HEK293 (cell line): ENCODE measurements around the gene EXD2.

Source experiments
- CTCF ChIA-PET: fragments of 350-600 bp; formaldehyde crosslinking; extraction: SDS; loops from one replicate; lab custom pipeline; 2021; ENCODE audit warnings: antibody characterized with exemption; lab: Yijun Ruan, JAX
- POLR2A ChIA-PET: fragments of 300-600 bp; formaldehyde crosslinking; extraction: SDS; loops from one replicate; lab custom pipeline; 2020; ENCODE audit warnings: antibody characterized with exemption, inconsistent platforms; lab: Yijun Ruan, JAX
- H3K27ac ChIP-seq: fragments of 200-500 bp; sonication (Bioruptor generic); 2 replicates; pipeline ENCODE4 v1.5.1; 2014; ENCODE audit warnings: low read depth, low read length, control low read depth, inconsistent platforms; ENCODE audit errors: extremely low read depth
- H3K36me3 ChIP-seq, 2 experiments: fragments of 200-500 bp in 1 of 2; sonication (Bioruptor generic) in 1 of 2; 1 replicate in 1 of 2; 2 replicates in 1 of 2; pipeline ENCODE4 v1.5.1; 2014 to 2017; ENCODE audit warnings: inconsistent platforms in 2 of 2, low read length in 2 of 2; ENCODE audit not compliant: control insufficient read depth in 2 of 2, insufficient read depth in 1 of 2
- H3K4me1 ChIP-seq: fragments of 200-500 bp; sonication (Bioruptor generic); 2 replicates; pipeline ENCODE4 v1.5.1; 2014; ENCODE audit warnings: mild to moderate bottlenecking, low read length, inconsistent platforms; ENCODE audit not compliant: control insufficient read depth, insufficient read depth
- H3K4me3 ChIP-seq: 2 replicates; pipeline ENCODE4 v1.5.1; 2011; ENCODE audit warnings: low read depth, mild to moderate bottlenecking, control low read depth, low read length, moderate library complexity
- H3K9me3 ChIP-seq: fragments of 200-500 bp; sonication (Bioruptor generic); 2 replicates; pipeline ENCODE4 v1.5.1; 2014; ENCODE audit warnings: low read depth, low read length, inconsistent platforms; ENCODE audit not compliant: control insufficient read depth, insufficient read depth
- BCL11A ChIP-seq: fragments of 450-650 bp; formaldehyde crosslinking; IDR thresholded peaks from 2 replicates; pipeline ENCODE4 v1.5.1; 2016; ENCODE audit warnings: low read depth, missing biosample characterization, missing genetic modification characterization
- EGR2 ChIP-seq: fragments of 450-650 bp; formaldehyde crosslinking; IDR thresholded peaks from 2 replicates; pipeline ENCODE4 v1.5.1; 2016; ENCODE audit warnings: low read depth, missing biosample characterization, missing genetic modification characterization
- GLIS2 ChIP-seq: fragments of 450-650 bp; formaldehyde crosslinking; IDR thresholded peaks from 2 replicates; pipeline ENCODE4 v1.5.1; 2016; ENCODE audit warnings: missing biosample characterization, missing genetic modification characterization
- KLF10 ChIP-seq: fragments of 450-650 bp; IDR thresholded peaks from 2 replicates; pipeline ENCODE4 v1.5.1; 2018; ENCODE audit warnings: missing biosample characterization, mild to moderate bottlenecking, missing genetic modification characterization
- TCF7L2 ChIP-seq: IDR thresholded peaks from 2 replicates; pipeline ENCODE4 v1.6.1; 2011; ENCODE audit warnings: low read depth, mild to moderate bottlenecking, inconsistent platforms, low read length, moderate library complexity, borderline replicate concordance
- YY2 ChIP-seq: fragments of 450-650 bp; formaldehyde crosslinking; IDR thresholded peaks from 2 replicates; pipeline ENCODE4 v1.5.1; 2016; ENCODE audit warnings: missing biosample characterization, missing genetic modification characterization
- ZEB2 ChIP-seq: fragments of 450-650 bp; formaldehyde crosslinking; IDR thresholded peaks from 2 replicates; pipeline ENCODE4 v1.5.1; 2016; ENCODE audit warnings: missing biosample characterization, missing genetic modification characterization
- ZFP69B ChIP-seq: fragments of 450-650 bp; formaldehyde crosslinking; IDR thresholded peaks from 2 replicates; pipeline ENCODE4 v1.5.1; 2016; ENCODE audit warnings: missing biosample characterization, missing genetic modification characterization
- ZNF155 ChIP-seq: fragments of 450-650 bp; formaldehyde crosslinking; IDR thresholded peaks from 2 replicates; pipeline ENCODE4 v1.5.1; 2016; ENCODE audit warnings: missing biosample characterization, missing genetic modification characterization
- ZNF202 ChIP-seq: fragments of 450-650 bp; formaldehyde crosslinking; IDR thresholded peaks from 2 replicates; pipeline ENCODE4 v1.5.1; 2016; ENCODE audit warnings: missing biosample characterization, missing genetic modification characterization, borderline replicate concordance
- ZNF302 ChIP-seq: fragments of 450-650 bp; formaldehyde crosslinking; IDR thresholded peaks from 2 replicates; pipeline ENCODE4 v1.5.1; 2016; ENCODE audit warnings: missing biosample characterization, missing genetic modification characterization, low read depth
- ZNF561 ChIP-seq: fragments of 450-650 bp; IDR thresholded peaks from 2 replicates; pipeline ENCODE4 v1.5.1; 2018; ENCODE audit warnings: missing biosample characterization, missing genetic modification characterization, borderline replicate concordance
- ZNF658 ChIP-seq: fragments of 450-650 bp; formaldehyde crosslinking; IDR thresholded peaks from 2 replicates; pipeline ENCODE4; 2016; ENCODE audit warnings: missing biosample characterization, missing genetic modification characterization
- ZNF664 ChIP-seq: fragments of 450-650 bp; formaldehyde crosslinking; IDR thresholded peaks from 2 replicates; pipeline ENCODE4 v1.5.1; 2016; ENCODE audit warnings: missing biosample characterization, missing genetic modification characterization
- ZSCAN30 ChIP-seq: fragments of 450-650 bp; IDR thresholded peaks from 2 replicates; pipeline ENCODE4 v1.5.1; 2018; ENCODE audit warnings: missing biosample characterization, mild to moderate bottlenecking, missing genetic modification characterization, moderate library complexity
- TF ChIP-seq, protein P1 (sequence below): fragments of 450-650 bp; formaldehyde crosslinking; IDR thresholded peaks from 2 replicates; pipeline ENCODE4 v1.5.1; 2016; ENCODE audit warnings: missing biosample characterization, missing genetic modification characterization
- TF ChIP-seq, protein P2 (sequence below): fragments of 450-650 bp; formaldehyde crosslinking; IDR thresholded peaks from 2 replicates; pipeline ENCODE4 v1.5.1; 2016; ENCODE audit warnings: missing biosample characterization, missing genetic modification characterization
- TF ChIP-seq, protein P3 (sequence below): fragments of 450-650 bp; formaldehyde crosslinking; IDR thresholded peaks from 2 replicates; pipeline ENCODE4 v1.5.1; 2016; ENCODE audit warnings: missing biosample characterization, missing genetic modification characterization, borderline replicate concordance
- TF ChIP-seq, protein P4 (sequence below): fragments of 450-650 bp; formaldehyde crosslinking; IDR thresholded peaks from 2 replicates; pipeline ENCODE4 v1.5.1; 2016; ENCODE audit warnings: missing biosample characterization, missing genetic modification characterization
- TF ChIP-seq, protein P5 (sequence below): fragments of 450-650 bp; formaldehyde crosslinking; IDR thresholded peaks from 2 replicates; pipeline ENCODE4; 2016; ENCODE audit warnings: missing biosample characterization, missing genetic modification characterization
- TF ChIP-seq, protein P6 (sequence below): fragments of 450-650 bp; formaldehyde crosslinking; IDR thresholded peaks from 2 replicates; pipeline ENCODE4 v1.5.1; 2017; ENCODE audit warnings: missing biosample characterization, mild to moderate bottlenecking, missing genetic modification characterization, moderate library complexity
- TF ChIP-seq, protein P7 (sequence below): fragments of 450-650 bp; formaldehyde crosslinking; IDR thresholded peaks from 2 replicates; pipeline ENCODE4 v1.5.1; 2016; ENCODE audit warnings: missing biosample characterization, missing genetic modification characterization, low read depth

Gene EXD2

DNA sequence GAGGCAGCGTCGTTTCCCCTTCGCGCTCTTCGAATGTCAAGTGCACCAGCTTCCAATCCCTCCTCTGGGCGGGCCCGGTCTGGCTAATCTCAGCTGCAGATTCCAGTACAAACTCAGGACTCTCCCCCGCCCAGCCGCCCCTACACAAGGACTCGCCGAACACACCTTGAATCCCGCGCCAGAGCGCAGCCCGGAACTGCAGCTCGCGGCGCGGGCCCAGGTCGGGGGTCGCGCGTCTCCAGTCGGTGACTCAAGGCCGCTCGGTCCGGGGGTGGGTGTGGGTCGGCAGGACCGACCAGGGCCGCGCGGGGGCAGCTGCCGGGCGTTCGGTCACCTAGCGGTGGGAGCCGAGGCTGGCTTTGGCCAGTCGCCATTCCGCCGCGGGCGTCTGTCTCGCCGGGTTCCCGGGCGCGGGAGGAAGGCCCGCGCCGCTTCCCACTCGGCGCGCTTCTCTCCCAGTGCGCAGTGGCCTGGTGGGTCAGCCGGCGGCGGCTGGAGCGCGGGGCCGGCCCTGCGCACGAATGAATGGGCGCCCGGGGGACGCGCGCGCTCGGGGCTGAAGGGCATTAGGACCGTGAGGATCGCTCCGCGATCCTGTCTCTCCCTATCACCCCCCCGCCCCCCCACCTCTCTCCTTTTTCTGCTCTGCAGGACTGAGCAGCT is 68.4 kb downstream of the EXD2 start, which contains the start of gene GALNT16 (continued):
- TF ChIP-seq, protein P1, sequence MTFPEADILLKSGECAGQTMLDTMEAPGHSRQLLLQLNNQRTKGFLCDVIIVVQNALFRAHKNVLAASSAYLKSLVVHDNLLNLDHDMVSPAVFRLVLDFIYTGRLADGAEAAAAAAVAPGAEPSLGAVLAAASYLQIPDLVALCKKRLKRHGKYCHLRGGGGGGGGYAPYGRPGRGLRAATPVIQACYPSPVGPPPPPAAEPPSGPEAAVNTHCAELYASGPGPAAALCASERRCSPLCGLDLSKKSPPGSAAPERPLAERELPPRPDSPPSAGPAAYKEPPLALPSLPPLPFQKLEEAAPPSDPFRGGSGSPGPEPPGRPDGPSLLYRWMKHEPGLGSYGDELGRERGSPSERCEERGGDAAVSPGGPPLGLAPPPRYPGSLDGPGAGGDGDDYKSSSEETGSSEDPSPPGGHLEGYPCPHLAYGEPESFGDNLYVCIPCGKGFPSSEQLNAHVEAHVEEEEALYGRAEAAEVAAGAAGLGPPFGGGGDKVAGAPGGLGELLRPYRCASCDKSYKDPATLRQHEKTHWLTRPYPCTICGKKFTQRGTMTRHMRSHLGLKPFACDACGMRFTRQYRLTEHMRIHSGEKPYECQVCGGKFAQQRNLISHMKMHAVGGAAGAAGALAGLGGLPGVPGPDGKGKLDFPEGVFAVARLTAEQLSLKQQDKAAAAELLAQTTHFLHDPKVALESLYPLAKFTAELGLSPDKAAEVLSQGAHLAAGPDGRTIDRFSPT (tag by site-specific recombination), result no peak
- TF ChIP-seq, protein P2, sequence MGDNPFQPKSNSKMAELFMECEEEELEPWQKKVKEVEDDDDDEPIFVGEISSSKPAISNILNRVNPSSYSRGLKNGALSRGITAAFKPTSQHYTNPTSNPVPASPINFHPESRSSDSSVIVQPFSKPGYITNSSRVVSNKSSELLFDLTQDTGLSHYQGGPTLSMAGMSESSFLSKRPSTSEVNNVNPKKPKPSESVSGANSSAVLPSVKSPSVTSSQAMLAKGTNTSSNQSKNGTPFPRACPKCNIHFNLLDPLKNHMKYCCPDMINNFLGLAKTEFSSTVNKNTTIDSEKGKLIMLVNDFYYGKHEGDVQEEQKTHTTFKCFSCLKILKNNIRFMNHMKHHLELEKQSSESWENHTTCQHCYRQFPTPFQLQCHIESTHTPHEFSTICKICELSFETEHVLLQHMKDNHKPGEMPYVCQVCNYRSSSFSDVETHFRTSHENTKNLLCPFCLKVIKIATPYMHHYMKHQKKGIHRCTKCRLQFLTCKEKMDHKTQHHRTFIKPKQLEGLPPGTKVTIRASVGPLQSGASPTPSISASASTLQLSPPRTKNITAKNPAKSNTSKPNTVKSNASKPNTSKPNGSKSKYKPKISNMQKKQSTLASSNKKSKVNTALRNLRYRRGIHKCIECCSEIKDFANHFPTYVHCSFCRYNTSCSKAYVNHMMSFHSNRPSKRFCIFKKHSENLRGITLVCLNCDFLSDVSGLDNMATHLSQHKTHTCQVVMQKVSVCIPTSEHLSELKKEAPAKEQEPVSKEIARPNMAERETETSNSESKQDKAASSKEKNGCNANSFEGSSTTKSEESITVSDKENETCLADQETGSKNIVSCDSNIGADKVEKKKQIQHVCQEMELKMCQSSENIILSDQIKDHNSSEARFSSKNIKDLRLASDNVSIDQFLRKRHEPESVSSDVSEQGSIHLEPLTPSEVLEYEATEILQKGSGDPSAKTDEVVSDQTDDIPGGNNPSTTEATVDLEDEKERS (tag by site-specific recombination), result no peak
- TF ChIP-seq KLF10 (no peak), ZNF664 (tag by site-specific recombination) (no peak), ZNF561 (peak; percentile 46; the same call in 1 of the 2 replicates), ZEB2 (tag by site-specific recombination) (peak; percentile 11; the same call in 1 of the 2 replicates), EGR2 (tag by site-specific recombination) (peak; percentile 57), GLIS2 (no peak), YY2 (tag by site-specific recombination) (no peak), TCF7L2 (no peak), ZNF302 (tag by site-specific recombination) (no peak), ZSCAN30 (tag by site-specific recombination) (0 out of 2 replicates have a peak, but pooled peaks have one; percentile 9)
- TF ChIP-seq, protein P3, sequence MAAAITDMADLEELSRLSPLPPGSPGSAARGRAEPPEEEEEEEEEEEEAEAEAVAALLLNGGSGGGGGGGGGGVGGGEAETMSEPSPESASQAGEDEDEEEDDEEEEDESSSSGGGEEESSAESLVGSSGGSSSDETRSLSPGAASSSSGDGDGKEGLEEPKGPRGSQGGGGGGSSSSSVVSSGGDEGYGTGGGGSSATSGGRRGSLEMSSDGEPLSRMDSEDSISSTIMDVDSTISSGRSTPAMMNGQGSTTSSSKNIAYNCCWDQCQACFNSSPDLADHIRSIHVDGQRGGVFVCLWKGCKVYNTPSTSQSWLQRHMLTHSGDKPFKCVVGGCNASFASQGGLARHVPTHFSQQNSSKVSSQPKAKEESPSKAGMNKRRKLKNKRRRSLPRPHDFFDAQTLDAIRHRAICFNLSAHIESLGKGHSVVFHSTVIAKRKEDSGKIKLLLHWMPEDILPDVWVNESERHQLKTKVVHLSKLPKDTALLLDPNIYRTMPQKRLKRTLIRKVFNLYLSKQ, result no peak
- TF ChIP-seq, protein P4, sequence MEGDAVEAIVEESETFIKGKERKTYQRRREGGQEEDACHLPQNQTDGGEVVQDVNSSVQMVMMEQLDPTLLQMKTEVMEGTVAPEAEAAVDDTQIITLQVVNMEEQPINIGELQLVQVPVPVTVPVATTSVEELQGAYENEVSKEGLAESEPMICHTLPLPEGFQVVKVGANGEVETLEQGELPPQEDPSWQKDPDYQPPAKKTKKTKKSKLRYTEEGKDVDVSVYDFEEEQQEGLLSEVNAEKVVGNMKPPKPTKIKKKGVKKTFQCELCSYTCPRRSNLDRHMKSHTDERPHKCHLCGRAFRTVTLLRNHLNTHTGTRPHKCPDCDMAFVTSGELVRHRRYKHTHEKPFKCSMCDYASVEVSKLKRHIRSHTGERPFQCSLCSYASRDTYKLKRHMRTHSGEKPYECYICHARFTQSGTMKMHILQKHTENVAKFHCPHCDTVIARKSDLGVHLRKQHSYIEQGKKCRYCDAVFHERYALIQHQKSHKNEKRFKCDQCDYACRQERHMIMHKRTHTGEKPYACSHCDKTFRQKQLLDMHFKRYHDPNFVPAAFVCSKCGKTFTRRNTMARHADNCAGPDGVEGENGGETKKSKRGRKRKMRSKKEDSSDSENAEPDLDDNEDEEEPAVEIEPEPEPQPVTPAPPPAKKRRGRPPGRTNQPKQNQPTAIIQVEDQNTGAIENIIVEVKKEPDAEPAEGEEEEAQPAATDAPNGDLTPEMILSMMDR, result peak; percentile 68

DNA sequence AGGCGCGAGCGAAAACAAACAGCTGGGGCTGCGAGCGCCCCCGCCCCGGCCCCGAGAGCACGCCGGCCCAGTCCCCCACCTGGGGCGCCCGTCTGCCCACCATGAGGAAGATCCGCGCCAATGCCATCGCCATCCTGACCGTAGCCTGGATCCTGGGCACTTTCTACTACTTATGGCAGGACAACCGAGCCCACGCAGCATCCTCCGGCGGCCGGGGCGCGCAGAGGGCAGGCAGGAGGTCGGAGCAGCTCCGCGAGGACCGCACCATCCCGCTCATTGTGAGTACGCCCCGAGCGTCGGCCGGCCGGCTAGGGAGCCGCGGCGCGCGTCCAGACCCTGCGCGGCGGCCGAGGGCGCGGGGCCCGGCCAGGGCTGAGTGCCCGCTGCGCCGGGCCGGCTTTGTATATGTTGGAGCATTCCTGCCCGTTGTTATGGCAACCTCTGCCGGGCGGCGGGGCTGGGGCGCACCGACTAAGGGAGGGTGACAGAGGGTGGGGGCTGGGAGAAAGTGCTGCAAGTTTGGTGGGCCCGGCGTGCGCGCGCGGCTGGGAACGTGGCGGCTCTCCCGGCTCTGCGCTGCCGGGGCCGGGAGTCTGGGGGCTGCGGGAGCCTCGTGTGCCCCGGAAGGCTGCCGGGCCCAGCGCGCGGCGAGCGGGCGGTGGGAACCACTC is 69.0 kb downstream of the EXD2 start:
- ChIA-PET POLR2A (interaction anchor here (0.6 to 1.0 kb wide), 2 partner anchors 129 to 137 kb away, joined by 3 to 4 read pairs; partner anchors contain the start of genes ERH and SLC39A9), CTCF (interaction anchor here (0.6 to 3.3 kb wide), 17 partner anchors 17 to 1507 kb away, joined by 3 to 8 read pairs (median 3); partner anchors contain the start of genes ERH and SLC39A9)
- H3K27ac ChIP-seq, result peak overlapping the region; percentile 35; the same call in 1 of the 2 replicates
- no peaks in the 10 kb centered on the region for H3K36me3 ChIP-seq
- no peaks in the 10 kb centered on the region for H3K9me3 ChIP-seq
- H3K4me3 ChIP-seq, result peak overlapping the region; percentile 72
- peaks cover 5% of the 10 kb centered on the region; the same call in 1 of the 2 replicates for H3K4me1 ChIP-seq
- TF ChIP-seq, protein P5, sequence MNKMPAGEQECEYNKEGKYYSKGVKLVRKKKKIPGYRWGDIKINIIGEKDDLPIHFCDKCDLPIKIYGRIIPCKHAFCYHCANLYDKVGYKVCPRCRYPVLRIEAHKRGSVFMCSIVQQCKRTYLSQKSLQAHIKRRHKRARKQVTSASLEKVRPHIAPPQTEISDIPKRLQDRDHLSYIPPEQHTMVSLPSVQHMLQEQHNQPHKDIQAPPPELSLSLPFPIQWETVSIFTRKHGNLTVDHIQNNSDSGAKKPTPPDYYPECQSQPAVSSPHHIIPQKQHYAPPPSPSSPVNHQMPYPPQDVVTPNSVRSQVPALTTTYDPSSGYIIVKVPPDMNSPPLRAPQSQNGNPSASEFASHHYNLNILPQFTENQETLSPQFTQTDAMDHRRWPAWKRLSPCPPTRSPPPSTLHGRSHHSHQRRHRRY (tag by site-specific recombination), result no peak
- no peak for TF ChIP-seq ZNF155 (tag by site-specific recombination)
- TF ChIP-seq ZNF202 (tag by site-specific recombination), result no peak
- no peak for TF ChIP-seq BCL11A (tag by site-specific recombination)
- TF ChIP-seq ZNF658, result no peak
- TF ChIP-seq ZFP69B (tag by site-specific recombination), result peak; percentile 53
- TF ChIP-seq, protein P6, sequence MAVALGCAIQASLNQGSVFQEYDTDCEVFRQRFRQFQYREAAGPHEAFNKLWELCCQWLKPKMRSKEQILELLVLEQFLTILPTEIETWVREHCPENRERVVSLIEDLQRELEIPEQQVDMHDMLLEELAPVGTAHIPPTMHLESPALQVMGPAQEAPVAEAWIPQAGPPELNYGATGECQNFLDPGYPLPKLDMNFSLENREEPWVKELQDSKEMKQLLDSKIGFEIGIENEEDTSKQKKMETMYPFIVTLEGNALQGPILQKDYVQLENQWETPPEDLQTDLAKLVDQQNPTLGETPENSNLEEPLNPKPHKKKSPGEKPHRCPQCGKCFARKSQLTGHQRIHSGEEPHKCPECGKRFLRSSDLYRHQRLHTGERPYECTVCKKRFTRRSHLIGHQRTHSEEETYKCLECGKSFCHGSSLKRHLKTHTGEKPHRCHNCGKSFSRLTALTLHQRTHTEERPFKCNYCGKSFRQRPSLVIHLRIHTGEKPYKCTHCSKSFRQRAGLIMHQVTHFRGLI (tag by site-specific recombination), result no peak
- TF ChIP-seq, protein P7, sequence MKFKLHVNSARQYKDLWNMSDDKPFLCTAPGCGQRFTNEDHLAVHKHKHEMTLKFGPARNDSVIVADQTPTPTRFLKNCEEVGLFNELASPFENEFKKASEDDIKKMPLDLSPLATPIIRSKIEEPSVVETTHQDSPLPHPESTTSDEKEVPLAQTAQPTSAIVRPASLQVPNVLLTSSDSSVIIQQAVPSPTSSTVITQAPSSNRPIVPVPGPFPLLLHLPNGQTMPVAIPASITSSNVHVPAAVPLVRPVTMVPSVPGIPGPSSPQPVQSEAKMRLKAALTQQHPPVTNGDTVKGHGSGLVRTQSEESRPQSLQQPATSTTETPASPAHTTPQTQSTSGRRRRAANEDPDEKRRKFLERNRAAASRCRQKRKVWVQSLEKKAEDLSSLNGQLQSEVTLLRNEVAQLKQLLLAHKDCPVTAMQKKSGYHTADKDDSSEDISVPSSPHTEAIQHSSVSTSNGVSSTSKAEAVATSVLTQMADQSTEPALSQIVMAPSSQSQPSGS (tag by site-specific recombination), result no peak
- no peak for TF ChIP-seq ZSCAN30 (tag by site-specific recombination)
